K562 (cell line): Measurements from ENCODE around the gene SAE1. TPM values are rescaled to one million over a fixed set of nuclear protein-coding genes. Genes with fewer than 3 reads are reported as not detected.
A peak's percentile ranks its signal among the peaks of the same experiment; 100 is the strongest.

ENCODE experiments used
- C11orf30 ChIP-seq: fragments of 450-650 bp; IDR thresholded peaks from 2 replicates; pipeline ENCODE4 v1.6.1; 2016; ENCODE audit warnings: low read depth, mild to moderate bottlenecking
- CLOCK ChIP-seq: fragments of 250-450 bp; sonication (Bioruptor Pico); IDR thresholded peaks from 2 replicates; pipeline ENCODE4 v1.4.0; 2020; ENCODE audit warnings: mild to moderate bottlenecking, moderate library complexity, borderline replicate concordance
- HNRNPLL ChIP-seq: fragments of 200-400 bp; formaldehyde crosslinking; IDR thresholded peaks from 2 replicates; pipeline ENCODE4 v1.6.1; 2017; ENCODE audit warnings: low read length, low read depth, mild to moderate bottlenecking; ENCODE audit not compliant: poor library complexity, severe bottlenecking
- MAX ChIP-seq: sonication (generic); formaldehyde crosslinking; IDR thresholded peaks from 2 replicates; pipeline ENCODE4 v1.9.0; 2022; ENCODE audit warnings: mild to moderate bottlenecking, missing genetic modification reagents
- NCOA1 ChIP-seq: fragments of 450-650 bp; IDR thresholded peaks from 2 replicates; pipeline ENCODE4 v1.6.1; 2016; ENCODE audit warnings: low read depth
- NR2F6 ChIP-seq: fragments of 450-650 bp; formaldehyde crosslinking; IDR thresholded peaks from 2 replicates; pipeline ENCODE4 v1.4.0; 2020; ENCODE audit warnings: mild to moderate bottlenecking
- POLR2AphosphoS2 ChIP-seq: IDR thresholded peaks from 2 replicates; pipeline ENCODE4 v1.6.1; 2012; ENCODE audit warnings: low read length, improper control_type of control experiment
- PYGO2 ChIP-seq: fragments of 450-650 bp; IDR thresholded peaks from 2 replicates; pipeline ENCODE4 v1.6.1; 2016; ENCODE audit warnings: mild to moderate bottlenecking, missing genetic modification characterization, moderate library complexity, missing compliant biosample characterization
- RAD51 ChIP-seq: fragments of 450-650 bp; IDR thresholded peaks from 2 replicates; pipeline ENCODE4 v1.7.1; 2016; ENCODE audit warnings: low read depth, mild to moderate bottlenecking, borderline replicate concordance
- VEZF1 ChIP-seq: fragments of 200-800 bp; sonication (Bioruptor generic); IDR thresholded peaks from 2 replicates; pipeline ENCODE4 v1.6.1; 2017; ENCODE audit warnings: missing genetic modification characterization, missing compliant biosample characterization
- ZBTB33 ChIP-seq: sonication (generic); formaldehyde crosslinking; IDR thresholded peaks from 2 replicates; pipeline ENCODE4 v1.8.1; 2023; ENCODE audit warnings: mild to moderate bottlenecking, missing genetic modification reagents
- ZNF197 ChIP-seq: fragments of 200-800 bp; sonication (Bioruptor generic); IDR thresholded peaks from 2 replicates; pipeline ENCODE4 v1.6.1; 2016; ENCODE audit warnings: low read depth, missing genetic modification characterization, missing compliant biosample characterization
- ZNF384 ChIP-seq: IDR thresholded peaks from 2 replicates; pipeline ENCODE4 v1.6.1; 2012; ENCODE audit warnings: low read depth, low read length, improper control_type of control experiment
- ZNF408 ChIP-seq: fragments of 250-450 bp; sonication (Bioruptor Pico); IDR thresholded peaks from 2 replicates; pipeline ENCODE4 v1.4.0; 2020; ENCODE audit warnings: low read depth, mild to moderate bottlenecking, moderate library complexity
- ZNF551 ChIP-seq: fragments of 250-450 bp; sonication (Bioruptor Pico); IDR thresholded peaks from 2 replicates; pipeline ENCODE4 v1.5.0; 2021; ENCODE audit warnings: mild to moderate bottlenecking, moderate library complexity
- polyA plus RNA-seq, 8 experiments: library from polyadenylated mRNA; depleted of rRNA in 4 of 8; stranded (reverse) in 5 of 8; unstranded in 3 of 8; fragments of >200 nt; fragmentation: Nextera tagmentation in 2 of 8; fragmentation: Illumina TruSeq in 1 of 8; extraction: Ambion mirVana in 2 of 8; extraction: Trizol in 1 of 8; gene quantifications; 2 replicates each; pipeline versions ENCODE4 v1.2.1 to v1.2.3, GENCODE V29; 2011 to 2014; ENCODE audit warnings: inconsistent platforms in 1 of 8, missing spikeins in 1 of 8
- total RNA-seq, 7 experiments: library from RNA; depleted of rRNA in 6 of 7; stranded (reverse); fragments of >200 nt in 6 of 7; fragmentation: Illumina TruSeq in 2 of 7; extraction: Trizol in 2 of 7; gene quantifications; 2 replicates each; pipeline versions ENCODE4 v1.2.1 to v1.2.3, GENCODE V29; 2011 to 2021; ENCODE audit warnings: low replicate concordance in 1 of 7

Gene SAE1
- total and polyA plus RNA-seq, 9 of the 15 experiments (the other 6 are each of a cell fraction or from before 2014, with no cell fraction given): 82.8 to 299 (median 217) TPM

GRCh38 chr19:47228168-47228936 is 97.7 kb downstream of the SAE1 start (continued):
- TF ChIP-seq ZBTB33 (no peak), VEZF1 (CRISPR knock-in tag) (peak; percentile 29; the same call in 1 of the 2 replicates), MAX (CRISPR knock-in tag) (peak; percentile 52; the same call in 1 of the 2 replicates), ZNF551 (CRISPR knock-in tag) (no peak), ZNF384 (no peak), RAD51 (no peak), C11orf30 (no peak), NCOA1 (no peak), NR2F6 (CRISPR knock-in tag) (no peak), HNRNPLL (no peak), POLR2AphosphoS2 (no peak; the same call in 1 of the 2 replicates), ZNF197 (CRISPR knock-in tag) (no peak), PYGO2 (tag) (no peak), ZNF408 (CRISPR knock-in tag) (no peak), CLOCK (no peak)
